Measurements from ENCODE around the gene KDM4C. TPM values are rescaled to one million over a fixed set of nuclear protein-coding genes. Genes with fewer than 3 reads are reported as not detected.

KDM4C gene
- total and polyA plus RNA-seq, 2 of the 13 experiments (the other 11 are each of a cell fraction or from before 2014, with no cell fraction given), result 19.4 to 23.6 TPM

DNA sequence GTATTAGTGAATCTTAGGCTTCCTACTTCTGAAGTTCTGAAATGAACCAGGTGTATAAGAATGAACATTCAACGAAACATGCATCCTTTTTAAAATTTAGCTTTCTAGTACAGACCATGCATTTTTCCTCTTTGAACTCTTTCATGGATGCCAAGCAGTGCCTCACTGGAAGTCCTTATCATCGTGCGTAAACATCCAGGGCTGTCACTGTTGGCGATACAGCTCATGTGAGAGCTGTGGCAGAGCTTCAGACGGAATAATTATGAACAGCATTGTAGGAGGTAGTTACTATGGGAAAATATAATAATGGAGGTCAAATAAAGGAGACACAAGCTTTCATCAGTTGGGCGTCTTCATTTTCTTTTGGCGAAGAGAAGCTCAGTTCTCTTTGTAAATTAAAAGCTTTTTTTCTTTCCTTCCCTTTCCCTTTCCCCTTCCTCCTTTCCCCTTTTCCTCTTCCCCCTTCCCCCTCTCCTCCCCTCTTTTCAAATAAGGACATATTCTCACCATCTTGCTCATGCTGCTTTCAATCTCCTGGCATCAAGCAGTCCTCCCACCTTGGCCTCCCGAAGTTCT lies 167.3 kb downstream of the KDM4C start (continued):
- 0 out of 2 replicates have a peak, but pooled peaks have one; percentile 41 for TF ChIP-seq PCBP1 (IDR thresholded peaks at IDR 0.05; ENCODE audit: borderline replicate concordance, low read depth, low read length)

- peaks cover 6% of the 10 kb centered on the region for H3K79me2 ChIP-seq (ENCODE audit: insufficient read depth, low read length)
- ChIA-PET CTCF (ENCODE audit: low intra/inter-chr PET ratio, low total read pairs) (no interaction called here), POLR2A (no interaction called here)
- no TSS peak for BruUV-seq (replicated peaks)
- FAIRE-seq (no peak), ATAC-seq (no peak), DNase-seq (ENCODE audit: low spot score) (no peak)
- TF ChIP-seq, protein P1, sequence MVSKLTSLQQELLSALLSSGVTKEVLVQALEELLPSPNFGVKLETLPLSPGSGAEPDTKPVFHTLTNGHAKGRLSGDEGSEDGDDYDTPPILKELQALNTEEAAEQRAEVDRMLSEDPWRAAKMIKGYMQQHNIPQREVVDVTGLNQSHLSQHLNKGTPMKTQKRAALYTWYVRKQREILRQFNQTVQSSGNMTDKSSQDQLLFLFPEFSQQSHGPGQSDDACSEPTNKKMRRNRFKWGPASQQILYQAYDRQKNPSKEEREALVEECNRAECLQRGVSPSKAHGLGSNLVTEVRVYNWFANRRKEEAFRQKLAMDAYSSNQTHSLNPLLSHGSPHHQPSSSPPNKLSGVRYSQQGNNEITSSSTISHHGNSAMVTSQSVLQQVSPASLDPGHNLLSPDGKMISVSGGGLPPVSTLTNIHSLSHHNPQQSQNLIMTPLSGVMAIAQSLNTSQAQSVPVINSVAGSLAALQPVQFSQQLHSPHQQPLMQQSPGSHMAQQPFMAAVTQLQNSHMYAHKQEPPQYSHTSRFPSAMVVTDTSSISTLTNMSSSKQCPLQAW (CRISPR knock-in tag; IDR thresholded peaks at IDR 0.05), result no peak
- no peak for TF ChIP-seq KDM3A (CRISPR knock-in tag; IDR thresholded peaks at IDR 0.05; ENCODE audit: low read depth)
- in situ Hi-C loops (cut with HindIII; ENCODE audit: extremely low pct_ligation_motif_present, low pct_unique_long_range_greater_than_20kb) (no loop called here), intact Hi-C loops (cut with micrococcal nuclease; ENCODE audit: unreplicated experiment) (no loop called here)
- H2AFZ ChIP-seq (ENCODE audit: low read length), result no peak overlapping the region
- 96% methylated on average over 12 of the region's 12 CpGs for WGBS (ENCODE audit: low lambda C conversion rate)
- H3K9ac ChIP-seq (ENCODE audit: insufficient read depth, low read depth, low read length), result no peak overlapping the region
- H3K9me3 ChIP-seq (ENCODE audit: low read length), result no peaks in the 10 kb centered on the region
- H3K27me3 ChIP-seq (ENCODE audit: control insufficient read depth in 1 of 2, insufficient read depth in 2 of 2, low read length in 2 of 2), result no peaks in the 10 kb centered on the region
- peaks cover 29% of the 10 kb centered on the region for H3K4me1 ChIP-seq (ENCODE audit: insufficient read depth, low read length)
- no peaks in the 10 kb centered on the region for H4K20me1 ChIP-seq (ENCODE audit: insufficient read depth, low read length)
- H3K27ac ChIP-seq (ENCODE audit: extremely low read length, insufficient read depth, low read length), result no peak overlapping the region
- no peak overlapping the region for H3K4me3 ChIP-seq (replicated peaks in 1 of 3; ENCODE audit: insufficient read depth in 1 of 3, low read depth in 2 of 3, low read length in 3 of 3)
- H3K4me2 ChIP-seq (ENCODE audit: low read depth, low read length), result no peak overlapping the region
- peaks cover 2 to 10% of the 10 kb centered on the region in 2 experiments; a peak in 2 of 5 replicates for H3K36me3 ChIP-seq (replicated peaks in 1 of 2; ENCODE audit: control insufficient read depth in 1 of 2, insufficient read depth in 2 of 2, low read length in 2 of 2)
Measured at GRCh38 chr9:6925836-6926235, 168.1 kb downstream of the KDM4C start.

GRCh38 chr9:6926436-6926835 lies 168.7 kb downstream of the KDM4C start:
- no TSS peak for BruUV-seq (replicated peaks)
- H3K4me2 ChIP-seq (ENCODE audit: low read depth, low read length), result no peak overlapping the region
- no peak overlapping the region for H2AFZ ChIP-seq (ENCODE audit: low read length)
- no peak overlapping the region for H3K4me3 ChIP-seq (replicated peaks in 1 of 3; ENCODE audit: insufficient read depth in 1 of 3, low read depth in 2 of 3, low read length in 3 of 3)
- ATAC-seq, result no peak
- in situ Hi-C loops (cut with HindIII; ENCODE audit: extremely low pct_ligation_motif_present, low pct_unique_long_range_greater_than_20kb), result no loop called here
- H3K9ac ChIP-seq (ENCODE audit: insufficient read depth, low read depth, low read length), result no peak overlapping the region
- no peaks in the 10 kb centered on the region for H4K20me1 ChIP-seq (ENCODE audit: insufficient read depth, low read length)
- no peak for DNase-seq (ENCODE audit: low spot score)
- H3K79me2 ChIP-seq (ENCODE audit: insufficient read depth, low read length), result peaks cover 6% of the 10 kb centered on the region
- intact Hi-C loops (cut with micrococcal nuclease; ENCODE audit: unreplicated experiment), result no loop called here
- TF ChIP-seq ZNF879 (CRISPR knock-in tag; IDR thresholded peaks at IDR 0.05), result no peak
- TF ChIP-seq, protein P2, sequence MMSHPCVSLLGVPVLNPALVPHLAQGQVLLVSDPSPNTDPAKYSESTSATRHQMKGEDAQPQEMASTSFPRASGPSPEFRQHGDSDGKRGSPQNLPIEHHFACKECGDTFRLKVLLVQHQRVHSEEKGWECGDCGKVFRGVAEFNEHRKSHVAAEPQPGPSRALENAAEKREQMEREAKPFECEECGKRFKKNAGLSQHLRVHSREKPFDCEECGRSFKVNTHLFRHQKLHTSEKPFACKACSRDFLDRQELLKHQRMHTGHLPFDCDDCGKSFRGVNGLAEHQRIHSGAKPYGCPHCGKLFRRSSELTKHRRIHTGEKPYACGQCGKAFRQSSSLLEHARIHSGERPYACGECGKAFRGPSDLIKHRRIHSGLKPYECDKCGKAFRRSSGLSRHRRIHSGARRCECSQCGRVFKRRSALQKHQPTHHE (CRISPR knock-in tag; IDR thresholded peaks at IDR 0.05; ENCODE audit: borderline replicate concordance), result no peak
- TF ChIP-seq, protein P3, sequence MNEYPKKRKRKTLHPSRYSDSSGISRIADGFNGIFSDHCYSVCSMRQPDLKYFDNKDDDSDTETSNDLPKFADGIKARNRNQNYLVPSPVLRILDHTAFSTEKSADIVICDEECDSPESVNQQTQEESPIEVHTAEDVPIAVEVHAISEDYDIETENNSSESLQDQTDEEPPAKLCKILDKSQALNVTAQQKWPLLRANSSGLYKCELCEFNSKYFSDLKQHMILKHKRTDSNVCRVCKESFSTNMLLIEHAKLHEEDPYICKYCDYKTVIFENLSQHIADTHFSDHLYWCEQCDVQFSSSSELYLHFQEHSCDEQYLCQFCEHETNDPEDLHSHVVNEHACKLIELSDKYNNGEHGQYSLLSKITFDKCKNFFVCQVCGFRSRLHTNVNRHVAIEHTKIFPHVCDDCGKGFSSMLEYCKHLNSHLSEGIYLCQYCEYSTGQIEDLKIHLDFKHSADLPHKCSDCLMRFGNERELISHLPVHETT (CRISPR knock-in tag; conservative IDR thresholded peaks at IDR 0.05), result no peak
- no peaks in the 10 kb centered on the region for H3K9me3 ChIP-seq (ENCODE audit: low read length)
- H3K36me3 ChIP-seq (replicated peaks in 1 of 2; ENCODE audit: control insufficient read depth in 1 of 2, insufficient read depth in 2 of 2, low read length in 2 of 2), result peaks cover 1 to 8% of the 10 kb centered on the region in 2 experiments; a peak in 2 of 5 replicates
- 88% methylated on average over 4 of the region's 4 CpGs for WGBS (ENCODE audit: low lambda C conversion rate)
- no peak overlapping the region for H3K27ac ChIP-seq (ENCODE audit: extremely low read length, insufficient read depth, low read length)
- POLR2A ChIA-PET, result no interaction called here
- FAIRE-seq, result no peak
- CTCF ChIA-PET (ENCODE audit: low intra/inter-chr PET ratio, low total read pairs), result no interaction called here
- H3K4me1 ChIP-seq (ENCODE audit: insufficient read depth, low read length), result peaks cover 30% of the 10 kb centered on the region
- no peaks in the 10 kb centered on the region for H3K27me3 ChIP-seq (ENCODE audit: control insufficient read depth in 1 of 2, insufficient read depth in 2 of 2, low read length in 2 of 2)
